Stimulated activated CD4-positive, alpha-beta T cell treated with anti-CD3 and anti-CD28 coated beads, TNF-alpha, amount 100 ng/mL, for 48 hours (primary cell): ENCODE measurements around the gene DEFB132.

Source experiments
- DNase-seq, 3 donors: peaks; one replicate each; pipeline ENCODE4 v3.0.0-alpha.2; 2020; ENCODE audit warnings: low read depth in 3 of 3

The DEFB132 gene

GRCh38 chr20:297098-297924, 39.8 kb downstream of the DEFB132 start, which contains the start of gene ZCCHC3:
Gene ZCCHC3, plus strand, starts transcription at chr20:297570. Its CDS starts 17 bp downstream, at chr20:297587.
- peak; percentile 65 to 75 (median 72) for DNase-seq

GRCh38 chr20:297925-298775, 40.6 kb downstream of the DEFB132 start:
- DNase-seq, result peak in 1 of 3 donors; percentile 40

GRCh38 chr20:298776-299391, 41.4 kb downstream of the DEFB132 start:
- DNase-seq, result no peak

- DNase-seq, result no peak
Measured at GRCh38 chr20:300345-300990, 42.9 kb downstream of the DEFB132 start.

GRCh38 chr20:301886-302848, 44.6 kb downstream of the DEFB132 start:
- DNase-seq, result no peak

- DNase-seq, result no peak
Measured at GRCh38 chr20:305745-306144, 48.2 kb downstream of the DEFB132 start.

- no peak for DNase-seq
Measured at GRCh38 chr20:308427-309038, 51.0 kb downstream of the DEFB132 start.

GRCh38 chr20:309306-309840, 51.8 kb downstream of the DEFB132 start:
- DNase-seq, result no peak

GRCh38 chr20:309841-310644, 52.5 kb downstream of the DEFB132 start:
- peak; percentile 68 to 87 (median 80) for DNase-seq

GRCh38 chr20:310645-311044, 53.1 kb downstream of the DEFB132 start:
- DNase-seq, result no peak
